ENCODE results near the gene TMOD1. TPM values are rescaled to one million over a fixed set of nuclear protein-coding genes. Genes with fewer than 3 reads are reported as not detected.
A peak's percentile ranks its signal among the peaks of the same experiment; 100 is the strongest.

The TMOD1 gene
- total and polyA plus RNA-seq, 11 donors, result 96.4 to 201 (median 158) TPM

DNA sequence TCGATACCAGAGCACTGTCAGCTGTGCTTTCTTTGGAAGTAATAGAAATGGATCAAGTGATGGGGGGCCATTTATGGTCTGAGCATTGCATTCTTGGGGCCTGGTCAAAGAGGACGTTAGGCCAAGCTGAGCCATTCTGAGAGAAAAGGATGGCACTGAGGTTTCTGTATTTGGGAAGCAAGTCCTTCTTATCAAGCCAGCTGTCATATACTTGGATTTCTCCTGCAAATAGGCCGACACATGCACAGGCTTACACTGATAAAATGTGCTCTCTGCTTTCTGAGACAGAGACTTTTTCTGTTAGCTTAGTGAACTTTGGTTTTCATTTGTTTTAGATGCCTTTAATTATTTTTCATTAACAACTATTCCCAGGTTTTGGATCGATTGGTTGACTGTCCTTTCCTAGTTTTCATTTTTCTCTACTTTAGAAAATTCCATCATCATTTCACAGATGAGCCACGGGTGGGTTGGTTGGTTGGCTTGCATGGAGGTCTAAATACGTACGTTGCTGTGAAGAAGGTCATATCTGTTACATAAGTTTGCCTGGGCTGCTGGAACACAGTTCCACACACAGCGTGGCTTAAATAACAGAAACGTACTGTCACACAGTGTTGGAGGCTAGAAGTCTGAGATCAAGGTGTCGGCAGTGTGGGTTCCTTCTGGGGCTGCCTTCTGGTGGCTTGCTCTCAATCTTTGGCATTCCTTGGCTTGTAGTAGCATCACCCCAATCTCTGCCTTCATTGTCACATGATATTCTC, 20.3 kb downstream of the TMOD1 start:
- Histone ChIP-seq H3K36me3 (peaks cover 0 to 28% (median 11%) of the 10 kb centered on the region in 9 donors), H3K4me3 (no peak overlapping the region), H3K27me3 (no peaks in the 10 kb centered on the region), H3K27ac (peak overlapping the region in 10 of 12 donors; percentile 5 to 80 (median 46)), H3K9me3 (no peaks in the 10 kb centered on the region), H3K4me1 (peaks cover 0 to 82% (median 31%) of the 10 kb centered on the region in 12 donors)
- no peak for DNase-seq
- ATAC-seq, result peak in 3 of 4 donors; percentile 35 to 45 (median 41)
- intact Hi-C loops (cut with DNase I), result no loop called here
- TF ChIP-seq POLR2A (IDR thresholded peaks at IDR 0.05), result no peak
- TF ChIP-seq, protein P1, sequence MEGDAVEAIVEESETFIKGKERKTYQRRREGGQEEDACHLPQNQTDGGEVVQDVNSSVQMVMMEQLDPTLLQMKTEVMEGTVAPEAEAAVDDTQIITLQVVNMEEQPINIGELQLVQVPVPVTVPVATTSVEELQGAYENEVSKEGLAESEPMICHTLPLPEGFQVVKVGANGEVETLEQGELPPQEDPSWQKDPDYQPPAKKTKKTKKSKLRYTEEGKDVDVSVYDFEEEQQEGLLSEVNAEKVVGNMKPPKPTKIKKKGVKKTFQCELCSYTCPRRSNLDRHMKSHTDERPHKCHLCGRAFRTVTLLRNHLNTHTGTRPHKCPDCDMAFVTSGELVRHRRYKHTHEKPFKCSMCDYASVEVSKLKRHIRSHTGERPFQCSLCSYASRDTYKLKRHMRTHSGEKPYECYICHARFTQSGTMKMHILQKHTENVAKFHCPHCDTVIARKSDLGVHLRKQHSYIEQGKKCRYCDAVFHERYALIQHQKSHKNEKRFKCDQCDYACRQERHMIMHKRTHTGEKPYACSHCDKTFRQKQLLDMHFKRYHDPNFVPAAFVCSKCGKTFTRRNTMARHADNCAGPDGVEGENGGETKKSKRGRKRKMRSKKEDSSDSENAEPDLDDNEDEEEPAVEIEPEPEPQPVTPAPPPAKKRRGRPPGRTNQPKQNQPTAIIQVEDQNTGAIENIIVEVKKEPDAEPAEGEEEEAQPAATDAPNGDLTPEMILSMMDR (IDR thresholded peaks at IDR 0.05), result no peak
- 46 to 62% (median 54%) methylated on average over 10 of the region's 10 CpGs for WGBS, 4 donors

DNA sequence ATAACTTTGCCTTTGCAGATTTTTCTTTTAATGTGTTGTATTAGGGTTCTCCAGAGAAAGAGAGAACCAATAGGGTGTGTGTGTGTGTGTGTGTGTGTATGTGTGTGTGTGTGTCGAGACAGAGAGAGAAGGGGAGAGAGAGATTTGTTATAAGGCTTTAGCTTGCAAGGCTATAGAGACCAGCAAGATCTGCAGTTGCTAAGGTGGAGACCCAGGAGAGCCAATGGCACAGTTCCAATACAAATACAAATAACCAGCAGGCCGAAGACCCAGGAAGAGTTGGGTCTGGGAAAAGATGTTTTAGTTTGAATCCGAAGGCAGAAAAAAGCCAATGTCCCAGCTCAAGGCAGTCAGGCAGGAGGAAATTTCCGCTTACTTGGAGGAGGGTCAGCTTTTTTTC, 23.0 kb downstream of the TMOD1 start:
- H3K4me3 ChIP-seq, result no peak overlapping the region
- no peak for DNase-seq
- H3K4me1 ChIP-seq, result peaks cover 0 to 82% (median 40%) of the 10 kb centered on the region in 12 donors
- intact Hi-C loops (cut with DNase I), result no loop called here
- ATAC-seq, result no peak
- peaks cover 0 to 35% (median 11%) of the 10 kb centered on the region in 9 donors for H3K36me3 ChIP-seq
- WGBS, 4 donors, result 53 to 74% (median 62%) methylated on average over 4 of the region's 4 CpGs
- no peak overlapping the region for H3K27ac ChIP-seq
- H3K9me3 ChIP-seq, result no peaks in the 10 kb centered on the region
- no peak for TF ChIP-seq POLR2A (IDR thresholded peaks at IDR 0.05)
- TF ChIP-seq, protein P1 (IDR thresholded peaks at IDR 0.05), result no peak
- no peaks in the 10 kb centered on the region for H3K27me3 ChIP-seq

DNA sequence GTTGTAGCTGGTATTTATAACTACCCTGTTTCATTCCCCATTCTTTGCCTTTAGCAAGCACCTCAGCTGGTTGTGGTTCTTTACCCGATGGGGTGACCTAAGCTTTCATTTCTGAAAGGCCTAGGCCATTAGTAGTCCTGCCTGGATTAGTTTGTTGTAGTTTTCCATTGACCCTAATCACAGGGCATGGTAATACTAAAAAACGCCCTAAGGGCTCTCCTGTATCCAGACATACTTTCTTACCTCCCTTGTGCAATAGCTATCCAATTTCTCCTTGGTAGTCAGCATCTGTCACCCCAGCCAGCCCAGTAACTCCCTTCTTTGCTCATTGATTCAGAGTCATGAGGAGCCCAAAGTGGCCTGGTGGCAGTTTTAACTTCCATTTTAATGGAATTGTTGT, 24.0 kb downstream of the TMOD1 start:
- Histone ChIP-seq H3K27me3 (no peaks in the 10 kb centered on the region), H3K4me1 (peaks cover 0 to 79% (median 33%) of the 10 kb centered on the region in 12 donors), H3K9me3 (no peaks in the 10 kb centered on the region), H3K36me3 (peaks cover 0 to 32% (median 11%) of the 10 kb centered on the region in 9 donors), H3K4me3 (no peak overlapping the region), H3K27ac (peak overlapping the region in 1 of 12 donors; percentile 5)
- ATAC-seq, result no peak
- no peak for TF ChIP-seq POLR2A (IDR thresholded peaks at IDR 0.05)
- TF ChIP-seq, protein P1 (IDR thresholded peaks at IDR 0.05), result no peak
- WGBS, 4 donors, result 73 to 83% (median 78%) methylated on average over 2 of the region's 2 CpGs
- no peak for DNase-seq
- intact Hi-C loops (cut with DNase I), result no loop called here

DNA sequence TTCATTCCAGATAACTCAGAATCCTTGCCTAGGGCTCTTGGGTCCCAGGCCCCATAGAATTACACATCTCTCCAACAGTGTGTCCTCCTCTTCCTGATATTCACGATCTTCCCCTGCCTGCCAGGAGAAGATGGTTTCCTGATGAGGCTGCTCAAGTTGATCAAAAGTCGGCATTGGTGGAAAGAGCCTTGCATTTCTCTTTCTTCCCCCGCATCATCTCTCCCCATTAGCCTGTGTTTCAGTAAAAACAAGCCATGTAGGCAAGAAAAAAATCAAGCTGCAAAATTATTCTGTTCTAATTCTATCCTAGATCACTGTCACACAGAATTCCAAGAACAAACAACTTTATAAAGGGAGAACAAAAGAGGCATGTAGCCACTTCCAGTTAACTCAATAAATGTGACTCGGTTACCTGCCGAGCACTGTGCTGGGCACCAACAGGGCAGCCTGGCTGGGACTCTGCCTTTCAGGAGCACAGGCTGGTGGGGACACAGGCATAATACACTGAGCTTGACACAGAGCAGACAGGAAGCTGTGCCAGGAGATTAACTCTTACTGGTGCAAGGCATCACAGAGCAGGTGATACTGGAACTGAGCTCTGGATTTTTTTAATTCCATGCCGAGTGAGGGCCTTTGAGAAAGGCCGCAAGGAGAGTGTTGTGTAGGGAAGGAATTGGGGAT, 25.6 kb downstream of the TMOD1 start:
- H3K27me3 ChIP-seq, result no peaks in the 10 kb centered on the region
- no peak for DNase-seq
- peak overlapping the region in 9 of 12 donors; percentile 19 to 91 (median 82) for H3K27ac ChIP-seq
- peaks cover 0 to 73% (median 33%) of the 10 kb centered on the region in 12 donors for H3K4me1 ChIP-seq
- no peaks in the 10 kb centered on the region for H3K9me3 ChIP-seq
- H3K36me3 ChIP-seq, result peaks cover 0 to 32% (median 11%) of the 10 kb centered on the region in 9 donors
- H3K4me3 ChIP-seq, result no peak overlapping the region
- peak in 1 of 4 donors; percentile 21 for ATAC-seq
- WGBS, 4 donors, result 59 to 65% (median 62%) methylated on average over 7 of the region's 7 CpGs
- TF ChIP-seq, protein P1 (IDR thresholded peaks at IDR 0.05), result no peak
- TF ChIP-seq POLR2A (IDR thresholded peaks at IDR 0.05), result no peak
- intact Hi-C loops (cut with DNase I), result no loop called here
